GM12874 (cell line): ENCODE results near the gene TBRG1.

Source experiments
- CTCF ChIP-seq: IDR thresholded peaks from 2 replicates; pipeline ENCODE4 v1.5.1; 2011; ENCODE audit warnings: low read depth, mild to moderate bottlenecking, control low read depth, low read length, moderate library complexity; ENCODE audit not compliant: insufficient read depth

The TBRG1 gene

DNA sequence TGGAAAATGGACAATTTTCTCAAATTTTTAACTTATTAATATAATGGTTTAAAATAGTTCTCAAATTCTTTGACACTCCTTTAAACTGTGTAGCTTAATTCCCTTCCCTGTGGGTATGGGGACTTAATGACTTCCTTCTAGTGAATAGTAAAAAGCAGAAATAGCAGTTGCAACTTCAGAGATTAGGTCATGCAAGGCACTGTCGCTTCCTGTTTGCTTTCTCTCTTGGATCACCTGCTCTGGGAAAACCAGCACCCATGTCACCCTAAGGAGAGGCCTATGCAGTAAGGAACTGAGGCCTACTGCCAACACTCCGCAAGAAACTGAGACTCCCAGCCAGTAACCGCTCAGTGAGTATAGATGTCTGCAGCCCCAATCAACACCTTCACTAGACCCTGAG is 16.9 kb upstream of the TBRG1 start:
- TF ChIP-seq CTCF = no peak

DNA sequence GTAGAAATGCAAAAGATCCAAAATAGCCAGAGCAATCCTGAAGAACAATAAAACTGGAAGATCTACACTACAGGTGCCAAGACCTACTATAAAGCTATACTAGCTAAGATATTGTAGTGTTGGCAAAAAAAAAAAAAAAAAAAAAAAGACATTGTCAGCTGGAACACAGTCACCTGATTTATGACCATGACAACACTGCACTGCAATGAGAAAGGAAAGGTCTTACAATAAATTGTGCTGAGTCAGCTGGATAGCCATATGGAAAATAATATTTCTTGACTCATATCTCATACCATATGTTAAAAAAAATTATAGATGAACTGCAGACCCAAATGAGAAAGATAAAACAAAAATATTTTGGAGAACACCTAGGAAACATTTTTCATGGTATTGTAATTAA is 14.5 kb upstream of the TBRG1 start:
- TF ChIP-seq CTCF = no peak

DNA sequence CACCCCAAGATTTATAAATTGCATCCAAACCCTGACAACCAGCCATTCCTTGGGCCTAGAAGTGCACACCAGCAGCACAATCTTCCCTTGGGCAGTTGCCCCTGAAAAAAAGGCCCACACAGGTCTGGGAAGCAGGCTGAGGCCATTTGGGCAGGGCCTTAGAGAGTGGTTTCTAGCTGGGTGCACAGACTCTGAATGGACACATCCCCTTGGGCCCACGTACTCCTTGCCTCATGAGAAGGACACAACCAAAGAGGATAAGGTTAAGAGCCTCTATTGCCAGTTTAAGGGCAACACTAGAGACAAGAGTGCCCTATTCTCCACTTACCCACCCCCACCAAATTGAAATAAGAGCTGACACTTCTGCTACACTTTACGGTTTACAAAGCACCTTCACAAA is 12.4 kb upstream of the TBRG1 start:
- no peak for TF ChIP-seq CTCF

- no peak for TF ChIP-seq CTCF
Measured at GRCh38 chr11:124611064-124611463, 11.6 kb upstream of the TBRG1 start, which contains the start of gene PANX3. TSS of gene PANX3 (plus strand) at chr11:124611428. CDS start at chr11:124611557, 129 bp downstream.

DNA sequence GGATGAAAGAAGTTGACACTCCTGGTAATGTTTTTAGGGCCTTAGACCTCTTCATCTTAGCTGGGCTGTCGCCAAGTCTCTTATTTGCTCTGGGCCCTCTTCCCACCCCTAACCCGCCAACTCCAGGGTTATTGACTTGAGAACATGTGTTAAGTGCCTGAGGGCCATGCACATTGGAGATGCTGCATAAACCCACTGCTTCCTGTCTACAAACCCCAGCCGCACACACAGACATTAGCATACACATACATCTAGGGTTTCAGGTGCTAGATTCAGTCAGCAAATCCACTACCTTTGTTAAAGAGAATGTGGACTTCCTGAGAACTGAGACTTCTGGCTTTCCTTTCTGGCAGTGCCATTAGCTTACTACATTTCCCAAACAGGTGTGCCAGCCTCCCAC is 10.6 kb upstream of the TBRG1 start:
- no peak for TF ChIP-seq CTCF

- no peak for TF ChIP-seq CTCF
Measured at GRCh38 chr11:124612567-124613246, 10.0 kb upstream of the TBRG1 start.

DNA sequence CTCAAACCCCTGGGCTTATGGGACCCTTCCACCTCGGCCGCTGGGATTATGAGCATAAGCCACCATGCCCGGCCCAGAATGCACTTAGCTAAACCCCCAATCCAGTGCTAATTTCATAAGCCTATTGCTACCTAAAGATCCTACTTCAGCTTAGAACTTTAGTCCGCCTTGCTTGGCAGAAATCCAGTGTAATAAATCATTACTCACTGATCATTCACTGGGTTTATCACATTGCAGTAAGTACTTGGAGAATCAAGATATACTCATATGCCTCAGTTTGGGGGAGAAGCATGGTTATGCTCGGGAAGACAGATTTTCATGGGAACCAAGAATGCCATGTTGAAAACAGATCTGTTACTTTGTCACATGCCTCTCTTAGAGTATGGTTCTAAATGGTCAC is 3.8 kb upstream of the TBRG1 start:
- no peak for TF ChIP-seq CTCF
